Fibroblast of lung (primary cell): ENCODE data around the gene SPEF2. TPM values are rescaled to one million over a fixed set of nuclear protein-coding genes. Genes with fewer than 3 reads are reported as not detected.
A peak's percentile ranks its signal among the peaks of the same experiment; 100 is the strongest.

Source experiments
- DNase-seq, 2 donors: peaks; one replicate each; pipeline versions ENCODE4 v3.0.0 to v3.0.0-alpha.2; 2010; ENCODE audit warnings: low read depth in 2 of 2
- H2AFZ ChIP-seq: 2 replicates; pipeline ENCODE4 v1.5.1; 2012; ENCODE audit warnings: low read length, control low read depth, inconsistent platforms
- H3K27ac ChIP-seq: 2 replicates; pipeline ENCODE4 v1.5.1; 2011; ENCODE audit warnings: low read length, control low read depth; ENCODE audit not compliant: insufficient read depth
- H3K27me3 ChIP-seq: 2 replicates; pipeline ENCODE4 v1.5.1; 2011; ENCODE audit warnings: mild to moderate bottlenecking, low read length; ENCODE audit not compliant: control insufficient read depth, insufficient read depth
- H3K36me3 ChIP-seq: 2 replicates; pipeline ENCODE4 v1.5.1; 2011; ENCODE audit warnings: low read length; ENCODE audit not compliant: control insufficient read depth, insufficient read depth
- H3K4me1 ChIP-seq: 2 replicates; pipeline ENCODE4 v1.5.1; 2011; ENCODE audit warnings: low read length; ENCODE audit not compliant: control insufficient read depth, insufficient read depth; ENCODE audit errors: extremely low read depth
- H3K4me2 ChIP-seq: 2 replicates; pipeline ENCODE4 v1.5.1; 2011; ENCODE audit warnings: low read length, control low read depth; ENCODE audit not compliant: insufficient read depth; ENCODE audit errors: extremely low read depth
- H3K4me3 ChIP-seq, 4 experiments: fragments of 200-600 bp in 1 of 4; sonication (generic) in 1 of 4; replicated peaks in 1 of 4; 2 replicates each; pipeline ENCODE4 v1.5.1; 2011 to 2016; ENCODE audit warnings: low read length in 4 of 4, low read depth in 3 of 4, mild to moderate bottlenecking in 3 of 4, control low read depth in 2 of 4, inconsistent platforms in 1 of 4, mixed read lengths in 1 of 4; ENCODE audit not compliant: insufficient read depth in 1 of 4; ENCODE audit errors: control extremely low read depth in 1 of 4
- H3K79me2 ChIP-seq: 2 replicates; pipeline ENCODE4 v1.5.1; 2012; ENCODE audit warnings: mild to moderate bottlenecking, low read length, inconsistent platforms; ENCODE audit not compliant: control insufficient read depth, insufficient read depth
- H3K9ac ChIP-seq: 2 replicates; pipeline ENCODE4 v1.5.1; 2011; ENCODE audit warnings: mild to moderate bottlenecking, low read length, control low read depth; ENCODE audit not compliant: insufficient read depth
- H3K9me3 ChIP-seq: 2 replicates; pipeline ENCODE4 v1.5.1; 2012; ENCODE audit warnings: low read depth, low read length; ENCODE audit not compliant: control insufficient read depth, insufficient read depth
- H4K20me1 ChIP-seq: 2 replicates; pipeline ENCODE4 v1.5.1; 2011; ENCODE audit warnings: low read length; ENCODE audit not compliant: control insufficient read depth, insufficient read depth; ENCODE audit errors: extremely low read depth
- CTCF ChIP-seq, 2 donors: IDR thresholded peaks in 1 of 2; conservative IDR thresholded peaks in 1 of 2; 1 replicate in 1 of 2; 2 replicates in 1 of 2; pipeline ENCODE4 v1.5.1; 2011 to 2012; ENCODE audit warnings: low read length in 2 of 2, control low read depth in 1 of 2, inconsistent platforms in 1 of 2, low read depth in 1 of 2, mild to moderate bottlenecking in 1 of 2
- EZH2 ChIP-seq: IDR thresholded peaks from 2 replicates; pipeline ENCODE4 v1.5.1; 2012; ENCODE audit warnings: low read length, control low read depth, mild to moderate bottlenecking; ENCODE audit errors: missing control alignments
- polyA plus RNA-seq, 2 donors: library from polyadenylated mRNA; depleted of rRNA in 1 of 2; stranded (reverse) in 1 of 2; unstranded in 1 of 2; fragments of >200 nt; gene quantifications; 2 replicates each; pipeline ENCODE4 v1.2.1, GENCODE V29; 2011 to 2012; ENCODE audit warnings: missing spikeins in 1 of 2
- total RNA-seq: library from RNA; depleted of rRNA; stranded (reverse); fragments of >200 nt; gene quantifications from 2 replicates; pipeline ENCODE4 v1.2.1, GENCODE V29; 2014

Gene SPEF2
- total and polyA plus RNA-seq, 2 donors (not counting 1 experiment from before 2014, with no cell fraction given) = 5.2 to 5.9 TPM

- Histone ChIP-seq H3K9me3 (no peaks in the 10 kb centered on the region), H3K27me3 (no peaks in the 10 kb centered on the region)
These were observed 181.5 kb downstream of the SPEF2 start for GRCh38 chr5:35799181-35799580.

GRCh38 chr5:35799753-35800152, 182.1 kb downstream of the SPEF2 start:
- no peaks in the 10 kb centered on the region for H4K20me1 ChIP-seq
- H3K79me2 ChIP-seq = no peaks in the 10 kb centered on the region
- H2AFZ ChIP-seq = no peak overlapping the region
- H3K36me3 ChIP-seq = no peaks in the 10 kb centered on the region
- H3K27ac ChIP-seq = no peak overlapping the region
- DNase-seq = peak in 1 of 2 donors; percentile 16
- H3K9me3 ChIP-seq = no peaks in the 10 kb centered on the region
- H3K4me1 ChIP-seq = peaks cover 5% of the 10 kb centered on the region
- no peaks in the 10 kb centered on the region for H3K27me3 ChIP-seq
- no peak overlapping the region for H3K9ac ChIP-seq
- no peak overlapping the region for H3K4me3 ChIP-seq
- no peak overlapping the region for H3K4me2 ChIP-seq
- TF ChIP-seq EZH2 (no peak), CTCF (conservative IDR thresholded peaks at IDR 0.05 in 1 of 2, IDR thresholded peaks at IDR 0.05 in 1 of 2; ENCODE audit: low read depth in 1 of 2, low read length in 2 of 2) (no peak)

More at GRCh38 chr5:35799181-35799580, 181.5 kb downstream of the SPEF2 start:
- H2AFZ ChIP-seq = no peak overlapping the region
- no peaks in the 10 kb centered on the region for H3K79me2 ChIP-seq
- H3K36me3 ChIP-seq = no peaks in the 10 kb centered on the region
- TF ChIP-seq CTCF (conservative IDR thresholded peaks at IDR 0.05 in 1 of 2, IDR thresholded peaks at IDR 0.05 in 1 of 2; ENCODE audit: low read depth in 1 of 2, low read length in 2 of 2) (no peak), EZH2 (no peak)
- H3K27ac ChIP-seq = no peak overlapping the region
- no peak for DNase-seq
- no peak overlapping the region for H3K9ac ChIP-seq
- peaks cover 5% of the 10 kb centered on the region for H3K4me1 ChIP-seq
- H4K20me1 ChIP-seq = no peaks in the 10 kb centered on the region
- no peak overlapping the region for H3K4me3 ChIP-seq
- H3K4me2 ChIP-seq = no peak overlapping the region

GRCh38 chr5:35803191-35803651, 185.6 kb downstream of the SPEF2 start:
- TF ChIP-seq EZH2 (no peak), CTCF (conservative IDR thresholded peaks at IDR 0.05 in 1 of 2, IDR thresholded peaks at IDR 0.05 in 1 of 2; ENCODE audit: low read depth in 1 of 2, low read length in 2 of 2) (no peak)
- H4K20me1 ChIP-seq = no peaks in the 10 kb centered on the region
- H3K9ac ChIP-seq = no peak overlapping the region
- H3K27ac ChIP-seq = no peak overlapping the region
- H3K36me3 ChIP-seq = no peaks in the 10 kb centered on the region
- H3K27me3 ChIP-seq = no peaks in the 10 kb centered on the region
- peak; percentile 66 to 69 for DNase-seq
- no peak overlapping the region for H3K4me2 ChIP-seq
- H3K4me1 ChIP-seq = peaks cover 5% of the 10 kb centered on the region
- H3K79me2 ChIP-seq = no peaks in the 10 kb centered on the region
- H3K9me3 ChIP-seq = no peaks in the 10 kb centered on the region
- no peak overlapping the region for H3K4me3 ChIP-seq
- peak overlapping the region; percentile 84 for H2AFZ ChIP-seq
